ENCODE data around the gene NPPB.
A peak's percentile ranks its signal among the peaks of the same experiment; 100 is the strongest.
"Not testable (repeated sequence)": the region's sequence is repeated elsewhere in the genome, so short reads cannot be mapped to it uniquely, and the experiment has no call there.

Gene NPPB

GRCh38 chr1:11858613-11858967, at the start of gene NPPB:
NPPB (minus strand) TSS chr1:11858945; CDS start chr1:11858833, 112 bp downstream.
- DNase-seq (ENCODE audit: low spot score): no peak

- peak; percentile 56 for DNase-seq (ENCODE audit: low spot score)
Observed at GRCh38 chr1:11908095-11908675, 49.4 kb upstream of the NPPB start.

- DNase-seq (ENCODE audit: low spot score): peak; percentile 73
Observed at GRCh38 chr1:11907275-11908094, 48.7 kb upstream of the NPPB start.

GRCh38 chr1:11906870-11907269, 48.1 kb upstream of the NPPB start:
- DNase-seq (ENCODE audit: low spot score): no peak

GRCh38 chr1:11904978-11905377, 46.2 kb upstream of the NPPB start:
- DNase-seq (ENCODE audit: low spot score): no peak

GRCh38 chr1:11904156-11904555, 45.4 kb upstream of the NPPB start:
- DNase-seq (ENCODE audit: low spot score): not testable (repeated sequence)

GRCh38 chr1:11903210-11903609, 44.5 kb upstream of the NPPB start:
- no peak for DNase-seq (ENCODE audit: low spot score)

GRCh38 chr1:11901446-11901845, 42.7 kb upstream of the NPPB start:
- DNase-seq (ENCODE audit: low spot score): not testable (repeated sequence)

GRCh38 chr1:11898831-11899467, 40.2 kb upstream of the NPPB start:
- DNase-seq (ENCODE audit: low spot score): no peak

- DNase-seq (ENCODE audit: low spot score): no peak
Observed at GRCh38 chr1:11898086-11898785, 39.5 kb upstream of the NPPB start.

- DNase-seq (ENCODE audit: low spot score): not testable (repeated sequence)
Observed at GRCh38 chr1:11894501-11894900, 35.8 kb upstream of the NPPB start.

GRCh38 chr1:11893907-11894251, 35.1 kb upstream of the NPPB start:
- peak; percentile 89 for DNase-seq (ENCODE audit: low spot score)

GRCh38 chr1:11891433-11892186, 32.9 kb upstream of the NPPB start:
- no peak for DNase-seq (ENCODE audit: low spot score)

- no peak for DNase-seq (ENCODE audit: low spot score)
Observed at GRCh38 chr1:11888877-11889208, 30.1 kb upstream of the NPPB start.

GRCh38 chr1:11888206-11888876, 29.6 kb upstream of the NPPB start:
- DNase-seq (ENCODE audit: low spot score): no peak

GRCh38 chr1:11887666-11888007, 28.9 kb upstream of the NPPB start:
- no peak for DNase-seq (ENCODE audit: low spot score)

- no peak for DNase-seq (ENCODE audit: low spot score)
Observed at GRCh38 chr1:11886986-11887665, 28.4 kb upstream of the NPPB start.

- no peak for DNase-seq (ENCODE audit: low spot score)
Observed at GRCh38 chr1:11885916-11886315, 27.2 kb upstream of the NPPB start.

- DNase-seq (ENCODE audit: low spot score): peak; percentile 49
Observed at GRCh38 chr1:11882814-11883538, 24.2 kb upstream of the NPPB start.

- no peak for DNase-seq (ENCODE audit: low spot score)
Observed at GRCh38 chr1:11881749-11882441, 23.1 kb upstream of the NPPB start.
